HG02678 (cell line): ENCODE results near the gene PTAR1.

Experiments used
- ATAC-seq: cut with Tn5 transposase; IDR thresholded peaks from one replicate; pipeline ENCODE4 v1.9.1; 2021; ENCODE audit warnings: mild to moderate bottlenecking, moderate library complexity; ENCODE audit not compliant: unreplicated experiment

The PTAR1 gene

GRCh38 chr9:69674716-69675438 is 84.9 kb downstream of the PTAR1 start:
- ATAC-seq = no peak

- no peak for ATAC-seq
These were observed 85.6 kb downstream of the PTAR1 start for GRCh38 chr9:69674112-69674685.

GRCh38 chr9:69673311-69673640 is 86.5 kb downstream of the PTAR1 start:
- ATAC-seq = no peak

- ATAC-seq = peak; percentile 94
These were observed 87.1 kb downstream of the PTAR1 start for GRCh38 chr9:69672596-69673310.

- ATAC-seq = peak; percentile 32
These were observed 87.8 kb downstream of the PTAR1 start, which contains the start of gene APBA1 for GRCh38 chr9:69671879-69672595. TSS of gene APBA1 (minus strand) at chr9:69672371.

- no peak for ATAC-seq
These were observed 88.4 kb downstream of the PTAR1 start for GRCh38 chr9:69671311-69671878.

- ATAC-seq = no peak
These were observed 92.5 kb downstream of the PTAR1 start for GRCh38 chr9:69667306-69667705.

- no peak for ATAC-seq
These were observed 99.5 kb downstream of the PTAR1 start for GRCh38 chr9:69660304-69660703.
